Spleen (tissue), 11 donors: ENCODE data around the gene ILKAP. TPM values are rescaled to one million over a fixed set of nuclear protein-coding genes. Genes with fewer than 3 reads are reported as not detected.

Experiments used
- DNase-seq: peaks from one replicate; pipeline ENCODE4 v3.0.0-alpha.2; 2020
- H3K27ac ChIP-seq, 8 donors: fragments of 200-600 bp; sonication (generic) in 7 of 8; 1 replicate in 4 of 8; 2 replicates in 4 of 8; pipeline versions ENCODE4 v1.5.0 to v1.8.0; 2016 to 2021; ENCODE audit warnings: inconsistent platforms in 4 of 8, mild to moderate bottlenecking in 4 of 8, moderate library complexity in 1 of 8
- H3K27me3 ChIP-seq, 7 donors: fragments of 200-600 bp; sonication (generic) in 6 of 7; replicated peaks in 1 of 7; 1 replicate in 4 of 7; 2 replicates in 3 of 7; pipeline versions ENCODE4 v1.5.0 to v1.8.0; 2016 to 2021; ENCODE audit warnings: inconsistent platforms in 3 of 7, mild to moderate bottlenecking in 1 of 7
- H3K36me3 ChIP-seq, 6 donors: fragments of 200-600 bp; sonication (generic) in 5 of 6; 1 replicate in 4 of 6; 2 replicates in 2 of 6; pipeline versions ENCODE4 v1.5.0 to v1.8.0; 2016 to 2021; ENCODE audit warnings: inconsistent platforms in 2 of 6
- H3K4me1 ChIP-seq, 6 donors: fragments of 200-600 bp; sonication (generic) in 5 of 6; 1 replicate in 3 of 6; 2 replicates in 3 of 6; pipeline versions ENCODE4 v1.5.0 to v1.8.0; 2016 to 2021; ENCODE audit warnings: inconsistent platforms in 3 of 6
- H3K4me3 ChIP-seq, 8 donors: fragments of 200-600 bp; sonication (generic) in 7 of 8; 1 replicate in 4 of 8; 2 replicates in 4 of 8; pipeline versions ENCODE4 v1.5.0 to v1.8.0; 2016 to 2021; ENCODE audit warnings: inconsistent platforms in 4 of 8, mild to moderate bottlenecking in 4 of 8, moderate library complexity in 2 of 8
- H3K9me3 ChIP-seq, 8 donors: fragments of 200-600 bp; sonication (generic) in 7 of 8; 1 replicate in 4 of 8; 2 replicates in 4 of 8; pipeline versions ENCODE4 v1.5.0 to v1.8.0; 2016 to 2021; ENCODE audit warnings: inconsistent platforms in 4 of 8
- POLR2A ChIP-seq, 3 donors: fragments of 450-650 bp; IDR thresholded peaks; one replicate each; pipeline ENCODE4 v1.5.1; 2017; ENCODE audit warnings: antibody characterized with exemption in 3 of 3, mild to moderate bottlenecking in 1 of 3
- POLR2AphosphoS5 ChIP-seq, 3 donors: sonication (generic); formaldehyde crosslinking; IDR thresholded peaks; one replicate each; pipeline ENCODE4 v1.5.1; 2017; ENCODE audit warnings: antibody characterized with exemption in 3 of 3
- WGBS, 5 donors: extraction: QIAGEN DNeasy Blood & Tissue Kit in 3 of 5; methylation state at CpG; one replicate each; pipeline versions ENCODE4 v1.1.5 to v1.1.7; 2013 to 2018; 5-methylcytosine and 5-hydroxymethylcytosine counted together
- intact Hi-C: fragments of 100-400 bp; cut with DNase I; formaldehyde crosslinking; loops from one replicate; pipeline ENCODE4 v1.15.0; 2023; ENCODE audit warnings: low total_unique reads
- polyA plus RNA-seq, 3 donors: library from polyadenylated mRNA; stranded (reverse); fragments of 200-250 nt; gene quantifications; one replicate each; pipeline ENCODE4 v1.2.1, GENCODE V29; 2013
- total RNA-seq, 7 donors: library from RNA; depleted of rRNA in 3 of 7; stranded (reverse); fragments of >200 nt in 3 of 7; fragmentation: NEBNext Ultra II Directional in 4 of 7; extraction: Animal tissue kit (Norgen Biotek cat#: 25700) in 4 of 7; gene quantifications; one replicate each; pipeline versions ENCODE4 v1.1.0 to v1.2.1, GENCODE V29; 2016 to 2021
- TF ChIP-seq, protein P1 (sequence below), 11 experiments: fragments of 200-600 bp in 7 of 11; fragments of 450-650 bp in 4 of 11; sonication (generic) in 4 of 11; IDR thresholded peaks in 8 of 11; conservative IDR thresholded peaks in 3 of 11; 1 replicate in 7 of 11; 2 replicates in 4 of 11; pipeline versions ENCODE4 v1.4.0 to v1.8.0; 2016 to 2021; ENCODE audit warnings: antibody characterized with exemption in 11 of 11, inconsistent platforms in 4 of 11, mild to moderate bottlenecking in 1 of 11
- donor health status: healthy with polysubstance abuse.
- donor health status: DM: no; HTN: no; CAD: no; lungs with moderate emphysema.
- donor health status: DM: no; HTN: no; CAD: no.
- donor health status: Bipolar disorder and iron deficiency.
- donor health status: healthy.
- donor health status: DM: no; HTN: no; CAD: no.
- donor health status: DM: yes; HTN: yes; CAD: no.

The ILKAP gene
- total and polyA plus RNA-seq, 10 donors = 39.7 to 64.5 (median 50.1) TPM

DNA sequence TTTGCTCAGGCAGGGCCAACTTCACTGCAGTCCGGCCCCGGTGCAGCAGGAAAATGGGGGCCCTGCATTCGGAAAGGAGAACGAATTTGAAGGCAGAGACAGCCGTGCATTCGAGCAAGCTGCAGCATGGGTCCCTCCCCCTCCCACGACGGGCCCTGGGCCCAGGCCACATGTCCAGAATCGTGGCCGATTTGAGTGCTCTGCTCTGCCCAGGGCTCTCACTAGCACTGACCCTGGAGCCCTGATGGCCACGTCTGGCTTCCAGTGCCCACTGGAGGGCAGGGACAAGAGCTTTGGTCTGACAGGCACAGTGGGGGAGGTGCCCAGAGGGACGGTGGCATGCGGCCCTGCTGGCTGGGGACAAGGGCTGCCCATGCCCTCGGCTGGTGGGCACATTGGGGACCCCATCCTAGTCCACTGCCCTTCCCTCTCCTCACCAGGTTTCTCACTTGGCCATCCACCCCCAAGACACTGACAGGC lies 79.5 kb downstream of the ILKAP start:
- no peaks in the 10 kb centered on the region for H3K36me3 ChIP-seq
- peak; percentile 56 for DNase-seq
- H3K27me3 ChIP-seq = peaks cover 0 to 20% (median 0%) of the 10 kb centered on the region in 7 donors
- H3K9me3 ChIP-seq = no peaks in the 10 kb centered on the region
- intact Hi-C loops = no loop called here
- H3K27ac ChIP-seq = no peak overlapping the region
- TF ChIP-seq POLR2AphosphoS5 (IDR thresholded peaks at IDR 0.05) (no peak), POLR2A (IDR thresholded peaks at IDR 0.05) (no peak)
- TF ChIP-seq, protein P1, sequence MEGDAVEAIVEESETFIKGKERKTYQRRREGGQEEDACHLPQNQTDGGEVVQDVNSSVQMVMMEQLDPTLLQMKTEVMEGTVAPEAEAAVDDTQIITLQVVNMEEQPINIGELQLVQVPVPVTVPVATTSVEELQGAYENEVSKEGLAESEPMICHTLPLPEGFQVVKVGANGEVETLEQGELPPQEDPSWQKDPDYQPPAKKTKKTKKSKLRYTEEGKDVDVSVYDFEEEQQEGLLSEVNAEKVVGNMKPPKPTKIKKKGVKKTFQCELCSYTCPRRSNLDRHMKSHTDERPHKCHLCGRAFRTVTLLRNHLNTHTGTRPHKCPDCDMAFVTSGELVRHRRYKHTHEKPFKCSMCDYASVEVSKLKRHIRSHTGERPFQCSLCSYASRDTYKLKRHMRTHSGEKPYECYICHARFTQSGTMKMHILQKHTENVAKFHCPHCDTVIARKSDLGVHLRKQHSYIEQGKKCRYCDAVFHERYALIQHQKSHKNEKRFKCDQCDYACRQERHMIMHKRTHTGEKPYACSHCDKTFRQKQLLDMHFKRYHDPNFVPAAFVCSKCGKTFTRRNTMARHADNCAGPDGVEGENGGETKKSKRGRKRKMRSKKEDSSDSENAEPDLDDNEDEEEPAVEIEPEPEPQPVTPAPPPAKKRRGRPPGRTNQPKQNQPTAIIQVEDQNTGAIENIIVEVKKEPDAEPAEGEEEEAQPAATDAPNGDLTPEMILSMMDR (IDR thresholded peaks at IDR 0.05 in 8 of 11, conservative IDR thresholded peaks at IDR 0.05 in 3 of 11) = no peak
- 68 to 89% (median 76%) methylated on average over 11 to 14 of the region's 14 CpGs for WGBS, 5 donors
- H3K4me3 ChIP-seq = no peak overlapping the region
- H3K4me1 ChIP-seq = peaks cover 0 to 14% (median 3%) of the 10 kb centered on the region in 6 donors

DNA sequence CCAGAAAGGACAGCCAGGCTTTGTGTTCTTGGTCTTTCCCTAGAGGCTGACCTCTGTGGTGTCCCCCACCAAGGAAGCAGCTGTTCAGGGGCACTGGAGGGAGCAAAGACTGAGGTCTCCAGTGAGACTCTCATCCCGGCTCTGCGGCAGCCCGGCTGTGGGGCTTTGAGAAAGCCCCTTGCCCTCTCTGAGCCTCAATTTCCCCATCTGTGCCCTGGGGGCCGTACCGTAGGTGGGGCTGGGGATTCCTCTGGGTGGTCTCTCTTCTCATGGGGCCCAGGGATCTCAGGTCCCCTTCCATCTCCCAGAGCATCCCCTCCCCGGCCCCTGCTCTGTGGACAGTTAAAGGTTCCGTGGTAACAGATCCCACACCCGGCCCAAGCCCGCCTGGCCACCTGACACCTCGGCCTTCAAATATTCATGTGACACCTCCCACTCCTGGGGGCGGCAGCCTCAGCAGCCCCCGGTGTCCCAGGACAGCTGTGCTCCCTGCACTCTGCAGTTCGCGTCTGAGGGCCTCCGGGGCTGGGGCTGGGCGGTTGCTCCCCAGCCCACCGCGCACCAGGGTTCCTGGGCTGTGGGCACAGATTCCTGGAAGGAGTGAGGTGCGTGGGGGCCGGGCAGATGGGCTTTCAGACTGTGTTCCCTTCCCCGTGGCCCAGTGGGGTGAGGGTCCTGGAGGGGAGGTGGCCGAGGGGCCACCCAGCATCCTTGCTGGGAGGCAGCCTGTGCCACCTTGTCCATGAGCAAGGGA lies 80.1 kb downstream of the ILKAP start:
- peak; percentile 56 for DNase-seq
- intact Hi-C loops = no loop called here
- Histone ChIP-seq H3K27ac (no peak overlapping the region), H3K36me3 (no peaks in the 10 kb centered on the region), H3K4me1 (peaks cover 0 to 14% (median 3%) of the 10 kb centered on the region in 6 donors), H3K27me3 (peaks cover 0 to 20% (median 0%) of the 10 kb centered on the region in 7 donors), H3K9me3 (no peaks in the 10 kb centered on the region), H3K4me3 (no peak overlapping the region)
- no peak for TF ChIP-seq POLR2AphosphoS5 (IDR thresholded peaks at IDR 0.05)
- WGBS, 5 donors = 76 to 87% (median 81%) methylated on average over 8 to 22 of the region's 22 CpGs

DNA sequence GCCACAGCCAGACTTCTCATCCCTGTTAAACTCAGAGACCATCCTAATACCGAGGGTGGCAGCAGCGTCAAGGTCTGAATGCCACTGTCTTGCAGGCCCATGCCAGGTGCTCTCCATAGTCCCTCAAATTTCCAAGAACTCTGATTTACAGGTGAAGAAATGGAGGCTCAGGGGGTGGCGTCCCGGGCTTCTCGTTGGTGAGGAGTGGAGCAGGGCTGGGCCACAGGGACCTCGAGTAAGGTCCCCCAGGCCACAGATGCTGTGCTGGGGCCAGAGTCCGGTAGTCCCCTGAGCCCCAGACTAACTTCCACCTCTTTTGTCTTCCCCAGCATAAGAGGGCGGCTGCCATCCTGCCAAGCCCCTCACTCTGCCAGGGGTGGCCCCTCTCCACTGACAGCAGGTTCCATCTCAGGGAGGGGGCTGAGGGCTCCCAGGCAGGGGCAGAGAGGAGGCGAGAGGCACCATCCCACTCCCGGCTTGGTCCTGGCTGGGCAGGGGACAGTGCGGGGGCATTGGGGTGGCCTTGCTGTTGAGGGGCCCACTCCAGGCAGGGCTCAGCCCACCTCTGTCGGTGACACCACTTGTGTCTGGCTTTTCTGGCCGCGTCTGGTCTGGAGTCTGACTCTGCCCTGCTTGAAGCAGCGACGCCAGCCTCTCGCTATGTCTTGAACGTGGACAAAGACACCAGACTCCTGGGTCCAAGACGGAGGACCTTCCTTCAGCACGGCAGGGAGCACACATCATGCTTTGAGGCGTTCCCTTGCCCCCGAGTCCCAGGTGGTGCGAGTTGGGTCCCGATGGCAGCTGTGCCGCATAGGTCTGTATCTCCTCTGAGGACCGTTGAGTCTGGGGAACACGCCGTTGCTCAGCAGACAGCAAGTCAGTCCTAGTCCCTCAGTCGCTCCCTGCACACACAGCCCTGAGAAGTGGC lies 80.9 kb downstream of the ILKAP start:
- DNase-seq = peak; percentile 72

More for the DNA sequence above, 80.9 kb downstream of the ILKAP start:
- H3K9me3 ChIP-seq = no peaks in the 10 kb centered on the region
- intact Hi-C loops = no loop called here
- no peaks in the 10 kb centered on the region for H3K36me3 ChIP-seq
- H3K4me3 ChIP-seq = no peak overlapping the region
- 85 to 91% (median 89%) methylated on average over 25 to 29 of the region's 29 CpGs for WGBS, 5 donors
- TF ChIP-seq, protein P1 (IDR thresholded peaks at IDR 0.05 in 8 of 11, conservative IDR thresholded peaks at IDR 0.05 in 3 of 11) = no peak
- no peak for TF ChIP-seq POLR2AphosphoS5 (IDR thresholded peaks at IDR 0.05)
- no peak for TF ChIP-seq POLR2A (IDR thresholded peaks at IDR 0.05)
- H3K27ac ChIP-seq = no peak overlapping the region
- peaks cover 0 to 14% (median 3%) of the 10 kb centered on the region in 6 donors for H3K4me1 ChIP-seq
- H3K27me3 ChIP-seq = peaks cover 0 to 17% (median 0%) of the 10 kb centered on the region in 7 donors
